MM.1S (cell line): ENCODE results near the gene RAB3IL1.
"Not testable (repeated sequence)": the region's sequence is repeated elsewhere in the genome, so short reads cannot be mapped to it uniquely, and the experiment has no call there.

Experiments used
- DNase-seq: peaks from one replicate; pipeline ENCODE4 v3.0.0-alpha.2; 2015
- H2AFZ ChIP-seq: fragments of 300-600 bp; sonication (generic); 2 replicates; pipeline ENCODE4 v1.6.0; 2016; ENCODE audit warnings: antibody characterized with exemption, low read length
- H3F3A ChIP-seq: fragments of 300-600 bp; sonication (generic); 2 replicates; pipeline ENCODE4 v1.6.1; 2016; ENCODE audit warnings: mild to moderate bottlenecking, antibody characterized with exemption, low read length, moderate library complexity, mixed read lengths; ENCODE audit not compliant: insufficient read depth
- H3K27ac ChIP-seq: fragments of 300-600 bp; sonication (generic); 2 replicates; pipeline ENCODE4 v1.5.1; 2016; ENCODE audit warnings: mild to moderate bottlenecking, low read length
- H3K27me3 ChIP-seq: fragments of 300-600 bp; sonication (generic); replicated peaks from 2 replicates; pipeline ENCODE4 v1.6.0; 2016; ENCODE audit warnings: low read length; ENCODE audit not compliant: insufficient read depth
- H3K36me3 ChIP-seq: fragments of 300-600 bp; sonication (generic); replicated peaks from 2 replicates; pipeline ENCODE4 v1.6.1; 2016; ENCODE audit warnings: mild to moderate bottlenecking, low read length, mixed read lengths; ENCODE audit not compliant: insufficient read depth
- H3K4me1 ChIP-seq: fragments of 300-600 bp; sonication (generic); 2 replicates; pipeline ENCODE4 v1.6.1; 2016; ENCODE audit warnings: low read length, mixed read lengths
- H3K4me2 ChIP-seq: fragments of 300-600 bp; sonication (generic); 2 replicates; pipeline ENCODE4 v1.6.0; 2016; ENCODE audit warnings: low read depth, low read length
- H3K4me3 ChIP-seq: fragments of 300-600 bp; sonication (generic); 2 replicates; pipeline ENCODE4 v1.5.1; 2016; ENCODE audit warnings: low read length, mixed read lengths
- H3K79me2 ChIP-seq: fragments of 300-600 bp; sonication (generic); 2 replicates; pipeline ENCODE4 v1.6.1; 2016; ENCODE audit warnings: mixed run types, low read length, mixed read lengths
- H3K9ac ChIP-seq: fragments of 300-600 bp; sonication (generic); 2 replicates; pipeline ENCODE4 v1.6.1; 2016; ENCODE audit warnings: low read length, mixed read lengths
- H3K9me2 ChIP-seq: fragments of 300-600 bp; sonication (generic); replicated peaks from 2 replicates; pipeline ENCODE4 v1.6.1; 2016; ENCODE audit warnings: mild to moderate bottlenecking, low read length, mixed read lengths; ENCODE audit not compliant: insufficient read depth
- H3K9me3 ChIP-seq: fragments of 300-600 bp; sonication (generic); replicated peaks from 2 replicates; pipeline ENCODE4 v1.6.1; 2016; ENCODE audit warnings: mild to moderate bottlenecking, low read length, mixed read lengths; ENCODE audit not compliant: insufficient read depth
- H4K20me1 ChIP-seq: fragments of 300-600 bp; sonication (generic); 2 replicates; pipeline ENCODE4 v1.6.1; 2016; ENCODE audit warnings: mild to moderate bottlenecking, low read length, moderate library complexity, mixed read lengths; ENCODE audit not compliant: insufficient read depth
- CTCF ChIP-seq: fragments of 300-600 bp; sonication (generic); IDR thresholded peaks from 2 replicates; pipeline ENCODE4 v1.5.1; 2016; ENCODE audit warnings: antibody characterized with exemption, low read length, mixed read lengths
- EZH2 ChIP-seq: fragments of 300-600 bp; sonication (generic); optimal IDR thresholded peaks from 2 replicates; pipeline ENCODE3; 2017; ENCODE audit warnings: low read depth, mild to moderate bottlenecking, antibody characterized with exemption, low read length, mixed read lengths
- EZH2phosphoT487 ChIP-seq: fragments of 300-600 bp; sonication (generic); IDR thresholded peaks from 2 replicates; pipeline ENCODE4 v1.6.1; 2018; ENCODE audit warnings: antibody characterized with exemption, low read length

RAB3IL1 gene

GRCh38 chr11:61954106-61954850, 36.9 kb upstream of the RAB3IL1 start:
- Histone ChIP-seq H3K4me1 (peaks cover 1% of the 10 kb centered on the region; the same call in 1 of the 2 replicates), H3K27ac (no peak overlapping the region), H3K4me2 (no peak overlapping the region), H3K4me3 (no peak overlapping the region), H3K27me3 (peaks cover 6% of the 10 kb centered on the region), H3F3A (no peaks in the 10 kb centered on the region), H2AFZ (no peak overlapping the region), H3K9me2 (no peaks in the 10 kb centered on the region), H3K36me3 (no peaks in the 10 kb centered on the region), H4K20me1 (no peaks in the 10 kb centered on the region), H3K79me2 (no peaks in the 10 kb centered on the region), H3K9me3 (no peaks in the 10 kb centered on the region), H3K9ac (no peak overlapping the region)
- TF ChIP-seq CTCF: no peak
- TF ChIP-seq EZH2phosphoT487: no peak
- no peak for TF ChIP-seq EZH2
- no peak for DNase-seq

GRCh38 chr11:61953632-61954031, 36.3 kb upstream of the RAB3IL1 start:
- not testable (repeated sequence) for H3K4me2 ChIP-seq, H3K27me3 ChIP-seq, H3K4me3 ChIP-seq, H3K4me1 ChIP-seq, H3K9me2 ChIP-seq, H3K36me3 ChIP-seq, H4K20me1 ChIP-seq, H3F3A ChIP-seq, H3K79me2 ChIP-seq, H3K27ac ChIP-seq, H2AFZ ChIP-seq, H3K9me3 ChIP-seq, H3K9ac ChIP-seq, DNase-seq

- no peak for TF ChIP-seq EZH2phosphoT487
- no peak for TF ChIP-seq EZH2
- TF ChIP-seq CTCF: no peak
- Histone ChIP-seq H4K20me1 (no peaks in the 10 kb centered on the region), H3K79me2 (no peaks in the 10 kb centered on the region), H3K27me3 (peaks cover 6% of the 10 kb centered on the region), H3K9me3 (no peaks in the 10 kb centered on the region), H3K4me3 (no peak overlapping the region), H3F3A (no peaks in the 10 kb centered on the region), H3K9me2 (no peaks in the 10 kb centered on the region), H3K4me1 (peaks cover 4% of the 10 kb centered on the region; the same call in 1 of the 2 replicates), H2AFZ (no peak overlapping the region), H3K4me2 (no peak overlapping the region), H3K36me3 (no peaks in the 10 kb centered on the region), H3K27ac (no peak overlapping the region), H3K9ac (no peak overlapping the region)
- DNase-seq: no peak
These were observed 35.5 kb upstream of the RAB3IL1 start for GRCh38 chr11:61952882-61953281.

GRCh38 chr11:61951484-61952135, 34.2 kb upstream of the RAB3IL1 start:
- no peak overlapping the region for H3K4me2 ChIP-seq
- no peak for TF ChIP-seq EZH2
- no peak for TF ChIP-seq CTCF
- no peak for TF ChIP-seq EZH2phosphoT487
- H3K9ac ChIP-seq: no peak overlapping the region
- no peak for DNase-seq
- H3K9me2 ChIP-seq: no peaks in the 10 kb centered on the region
- no peaks in the 10 kb centered on the region for H3K79me2 ChIP-seq
- H3K4me3 ChIP-seq: no peak overlapping the region
- H3K36me3 ChIP-seq: no peaks in the 10 kb centered on the region
- H3K4me1 ChIP-seq: peaks cover 4% of the 10 kb centered on the region; the same call in 1 of the 2 replicates
- no peak overlapping the region for H3K27ac ChIP-seq
- H3K27me3 ChIP-seq: peaks cover 6% of the 10 kb centered on the region
- no peaks in the 10 kb centered on the region for H4K20me1 ChIP-seq
- H2AFZ ChIP-seq: no peak overlapping the region
- H3K9me3 ChIP-seq: no peaks in the 10 kb centered on the region
- no peaks in the 10 kb centered on the region for H3F3A ChIP-seq
